GM19452 (cell line): ENCODE data around the gene ASXL1.

Experiments
- ATAC-seq: cut with Tn5 transposase; IDR thresholded peaks from one replicate; pipeline ENCODE4 v1.9.1; 2021; ENCODE audit not compliant: unreplicated experiment

Gene ASXL1

GRCh38 chr20:32476684-32477593, 118.8 kb downstream of the ASXL1 start:
- no peak for ATAC-seq

GRCh38 chr20:32477594-32478512, 119.7 kb downstream of the ASXL1 start:
- ATAC-seq: no peak

DNA sequence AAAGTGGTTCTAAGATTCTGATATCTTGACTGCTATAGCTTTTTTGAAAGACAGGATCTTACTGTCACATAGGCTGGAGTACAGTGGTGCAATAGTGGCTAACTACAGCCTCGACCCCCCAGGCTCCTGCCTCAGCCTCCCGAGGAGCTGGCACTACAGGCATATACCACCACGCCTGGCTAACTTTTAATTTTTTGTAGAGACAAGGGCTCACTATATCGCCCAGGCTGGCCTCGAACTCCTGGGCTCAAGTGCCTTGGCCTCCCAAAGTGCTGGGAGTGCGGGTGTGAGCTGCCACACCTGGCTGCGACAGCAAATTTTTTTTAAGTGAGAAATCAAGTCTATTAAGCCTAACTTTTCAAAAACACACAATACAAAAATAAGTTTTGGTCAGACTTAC, 120.4 kb downstream of the ASXL1 start:
- ATAC-seq: no peak

GRCh38 chr20:32479012-32479411, 120.9 kb downstream of the ASXL1 start:
- no peak for ATAC-seq

DNA sequence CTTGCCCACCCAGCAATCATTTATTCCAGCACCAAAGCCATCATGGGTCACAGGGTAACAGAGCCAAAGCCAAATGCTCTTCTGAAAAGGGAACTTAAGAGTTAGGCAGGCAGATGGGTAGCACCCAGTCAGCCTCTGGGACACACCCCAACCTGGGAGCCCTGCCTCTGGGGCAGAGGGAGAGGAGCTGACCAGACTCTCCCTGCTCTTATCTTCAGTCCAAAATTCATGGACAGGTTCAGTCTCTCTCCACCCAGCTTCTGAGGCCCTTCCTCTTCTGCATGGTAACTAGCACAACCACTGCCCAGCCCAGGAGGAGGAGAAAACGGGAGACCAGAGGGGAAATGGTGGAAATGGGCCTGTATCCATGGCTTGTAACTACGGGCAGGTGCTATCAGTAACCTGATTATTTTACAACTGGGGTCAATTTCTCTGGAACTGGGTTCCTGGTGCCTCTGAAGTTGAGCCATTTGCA, 121.6 kb downstream of the ASXL1 start:
- no peak for ATAC-seq

DNA sequence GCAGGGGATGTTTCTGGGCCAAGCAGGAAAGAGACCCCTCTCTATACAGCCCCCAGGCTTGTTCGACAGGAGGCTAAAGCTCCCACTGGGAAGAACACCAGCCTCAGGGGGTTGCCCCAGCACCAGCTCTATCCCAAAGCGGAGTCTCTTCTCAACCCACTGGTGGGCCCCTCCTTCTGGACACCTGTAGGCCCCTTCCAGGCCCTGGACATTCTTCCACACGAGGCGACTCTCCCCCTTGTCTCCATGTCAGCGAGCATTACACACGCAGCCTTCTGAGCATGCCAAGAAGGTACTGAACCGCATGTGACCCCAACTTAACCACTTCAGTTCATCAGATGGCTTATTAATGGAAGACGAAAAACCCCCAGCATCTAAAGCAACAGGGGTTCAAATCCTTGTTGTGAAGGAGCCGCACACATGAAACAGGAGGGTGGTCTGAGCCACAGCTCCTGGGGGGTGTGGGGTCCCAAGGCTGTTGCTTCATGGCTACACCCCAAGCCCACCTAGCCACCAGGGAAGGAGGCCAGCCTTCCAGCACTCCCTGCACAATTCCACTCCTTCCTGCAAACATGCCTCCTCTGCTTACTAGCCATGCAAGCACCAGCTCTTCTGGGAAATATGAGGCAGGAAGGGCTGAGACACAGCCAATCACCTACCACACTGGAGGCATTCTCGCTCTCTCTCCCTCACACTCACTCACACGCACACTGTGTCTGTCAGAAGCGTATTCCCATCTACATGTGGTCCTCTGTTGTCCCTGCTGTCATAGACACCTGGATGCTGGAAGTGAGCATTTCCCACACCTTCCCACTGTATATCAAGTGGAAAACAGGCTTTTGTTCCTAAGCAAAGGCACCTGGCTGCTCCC, 122.5 kb downstream of the ASXL1 start:
- no peak for ATAC-seq

DNA sequence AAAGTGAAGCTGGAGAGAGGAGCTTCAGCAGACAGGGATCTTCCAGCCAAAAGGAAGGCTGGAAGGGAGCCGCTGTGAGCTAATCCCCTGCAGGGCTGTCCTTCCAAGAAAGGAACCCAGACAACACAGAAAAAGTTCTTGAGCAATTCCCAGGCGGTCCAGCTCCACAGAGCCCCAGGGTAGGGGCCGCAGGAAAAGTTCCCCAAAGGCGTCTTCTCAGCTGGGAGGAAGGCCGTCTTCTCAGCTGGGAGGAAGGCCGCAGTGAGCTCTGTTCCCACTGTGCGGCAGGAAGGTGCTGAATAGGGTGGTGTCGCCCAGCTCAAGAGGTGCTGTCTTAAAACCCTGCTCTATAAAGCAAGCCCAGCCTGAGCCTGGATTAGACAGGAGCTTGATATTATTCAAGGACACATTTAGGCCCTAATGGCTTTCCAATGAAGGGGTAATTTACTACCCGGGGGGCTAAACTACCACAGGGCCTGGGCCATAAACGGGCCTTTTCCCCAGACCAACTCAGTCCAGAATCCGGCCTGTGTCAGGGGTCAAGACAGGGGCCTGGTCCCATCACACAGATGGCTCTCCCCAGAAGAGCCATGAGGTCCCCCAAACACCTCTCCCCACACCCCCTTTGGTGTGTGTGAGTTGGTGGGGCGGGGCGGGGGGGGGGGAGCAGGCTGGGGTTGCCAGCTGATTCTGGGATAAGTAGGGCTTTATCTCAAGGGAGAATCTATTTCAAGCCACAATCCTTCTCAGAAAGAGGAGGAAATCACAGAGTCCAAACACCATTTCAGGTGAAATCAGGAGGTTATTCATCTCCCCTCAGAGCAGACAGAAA, 123.4 kb downstream of the ASXL1 start:
- ATAC-seq: no peak

DNA sequence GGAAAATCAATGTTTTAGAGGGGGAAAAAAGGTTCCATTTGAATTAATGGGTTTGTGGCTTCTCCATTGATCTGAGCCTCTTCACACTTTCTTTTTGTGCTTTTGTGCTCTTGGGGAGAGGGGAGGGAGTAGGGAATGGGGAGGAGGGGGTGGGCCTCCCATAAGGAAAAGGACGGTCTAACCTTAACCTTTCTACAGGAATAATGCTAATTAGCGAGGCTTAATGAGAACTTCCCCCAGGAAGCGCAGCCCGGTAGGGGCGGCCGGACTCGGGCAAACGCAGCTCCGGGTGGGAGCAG, 124.0 kb downstream of the ASXL1 start:
- no peak for ATAC-seq

DNA sequence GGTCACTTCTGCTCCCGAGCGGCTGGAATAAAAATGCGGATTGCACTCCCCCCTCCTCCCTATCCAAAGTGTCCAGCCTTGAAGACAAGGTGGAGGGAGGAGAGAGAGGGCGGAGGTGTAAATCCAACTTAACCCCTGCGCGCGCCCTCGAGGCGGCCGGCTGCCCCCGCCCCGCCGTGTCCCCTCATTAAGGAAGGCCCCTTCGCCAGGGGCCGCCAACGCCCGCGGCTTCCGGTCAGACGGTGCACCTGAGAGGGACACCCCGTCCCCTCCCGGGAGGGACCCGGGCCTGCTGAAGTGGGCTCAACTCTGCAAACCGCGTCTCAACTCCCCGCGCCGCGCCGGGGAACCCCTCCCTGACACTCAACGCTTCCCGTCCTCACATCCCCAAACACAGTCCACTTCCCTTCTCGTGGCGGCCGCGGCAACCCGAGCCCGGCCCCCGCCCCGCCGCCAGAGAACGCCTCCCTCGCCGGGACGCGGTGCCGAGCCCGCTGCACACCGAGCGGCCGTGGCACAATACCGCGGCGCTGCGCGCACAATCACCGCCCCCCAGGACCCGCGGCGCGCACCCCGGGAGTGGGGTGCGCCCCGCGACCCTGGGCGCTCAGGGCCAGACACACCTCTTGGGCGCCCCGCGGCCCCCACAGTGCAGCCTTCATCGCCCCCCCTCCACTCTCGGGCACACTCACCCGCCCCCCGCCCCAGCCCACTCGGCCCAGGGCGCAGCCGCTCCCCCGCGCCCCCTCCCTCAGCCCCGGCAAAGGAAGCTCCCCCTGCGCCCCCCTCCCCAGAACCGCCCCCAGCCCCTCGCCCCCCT, 124.5 kb downstream of the ASXL1 start:
- ATAC-seq: no peak

GRCh38 chr20:32483351-32484224, 125.5 kb downstream of the ASXL1 start:
- no peak for ATAC-seq

DNA sequence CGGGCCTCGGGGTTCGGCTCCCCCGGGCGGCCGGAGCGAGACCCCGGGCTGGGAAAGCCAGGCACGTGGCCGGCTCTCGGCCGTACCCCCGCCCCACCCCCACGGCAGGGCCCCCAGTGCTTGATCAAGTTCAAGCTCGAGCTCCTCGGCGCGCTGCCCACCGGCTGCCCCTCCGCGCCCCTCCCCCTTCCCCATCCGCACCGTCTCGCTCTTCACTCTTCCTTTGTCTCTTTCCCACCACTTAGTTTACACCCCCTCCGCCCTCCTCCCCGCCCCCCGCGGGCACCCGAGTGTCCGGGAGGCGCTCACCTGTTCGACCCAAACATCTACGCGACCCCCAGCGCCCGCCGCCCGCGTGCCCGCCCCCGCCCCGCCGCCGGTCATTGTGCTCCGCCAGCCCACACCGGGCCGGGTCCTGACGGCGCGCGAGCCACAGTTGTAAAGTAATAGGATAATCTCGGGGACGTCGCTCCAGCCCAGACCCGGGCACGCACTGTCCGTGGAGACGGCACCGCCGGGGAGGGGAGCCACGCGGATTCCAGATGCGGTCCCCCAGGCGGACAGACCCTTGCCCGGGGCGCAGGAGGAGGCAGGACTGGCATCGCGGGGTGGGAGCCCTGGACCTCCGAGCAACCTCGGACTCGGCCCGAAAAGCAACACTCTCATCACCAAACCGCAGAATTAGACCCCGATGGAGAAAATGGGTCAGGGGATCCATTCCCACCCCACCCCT, 126.3 kb downstream of the ASXL1 start:
- no peak for ATAC-seq

DNA sequence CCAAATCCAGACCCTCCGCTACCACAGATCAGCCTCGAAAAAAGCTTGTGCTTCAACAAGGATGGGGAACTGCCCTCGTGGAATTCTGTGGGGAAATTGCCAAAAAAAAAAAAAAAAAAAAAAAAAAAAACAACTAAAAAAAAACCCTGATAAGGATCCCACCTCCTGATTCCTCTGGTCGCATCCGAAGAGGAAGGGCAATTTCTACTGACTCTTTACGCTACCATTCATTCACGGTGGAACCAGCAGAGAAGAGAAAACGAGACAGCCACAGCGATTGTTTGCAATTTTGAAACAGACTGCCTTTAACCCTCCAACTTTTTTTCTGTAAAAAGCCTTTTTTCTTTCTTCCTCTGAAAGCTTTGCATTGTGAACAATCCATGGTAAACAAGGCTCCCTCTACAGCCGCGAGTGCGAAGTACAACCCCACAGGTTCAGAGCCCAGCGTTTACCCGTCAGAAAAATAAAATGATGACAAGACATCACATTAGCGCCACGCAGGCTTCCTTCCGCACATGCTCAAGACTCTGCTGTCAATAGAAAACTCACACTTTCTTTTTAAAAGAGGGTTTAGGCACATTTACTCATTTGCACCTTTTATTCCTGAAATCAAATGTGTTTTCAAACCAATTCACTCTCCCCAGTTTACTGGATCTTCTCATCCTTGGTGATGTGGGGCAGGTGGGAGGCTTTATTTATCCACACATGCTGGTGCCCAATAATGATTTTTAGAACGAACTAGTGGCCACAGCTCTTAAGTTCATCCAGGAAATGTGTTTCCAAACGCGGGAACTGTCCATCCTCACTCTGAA, 127.0 kb downstream of the ASXL1 start:
- no peak for ATAC-seq

DNA sequence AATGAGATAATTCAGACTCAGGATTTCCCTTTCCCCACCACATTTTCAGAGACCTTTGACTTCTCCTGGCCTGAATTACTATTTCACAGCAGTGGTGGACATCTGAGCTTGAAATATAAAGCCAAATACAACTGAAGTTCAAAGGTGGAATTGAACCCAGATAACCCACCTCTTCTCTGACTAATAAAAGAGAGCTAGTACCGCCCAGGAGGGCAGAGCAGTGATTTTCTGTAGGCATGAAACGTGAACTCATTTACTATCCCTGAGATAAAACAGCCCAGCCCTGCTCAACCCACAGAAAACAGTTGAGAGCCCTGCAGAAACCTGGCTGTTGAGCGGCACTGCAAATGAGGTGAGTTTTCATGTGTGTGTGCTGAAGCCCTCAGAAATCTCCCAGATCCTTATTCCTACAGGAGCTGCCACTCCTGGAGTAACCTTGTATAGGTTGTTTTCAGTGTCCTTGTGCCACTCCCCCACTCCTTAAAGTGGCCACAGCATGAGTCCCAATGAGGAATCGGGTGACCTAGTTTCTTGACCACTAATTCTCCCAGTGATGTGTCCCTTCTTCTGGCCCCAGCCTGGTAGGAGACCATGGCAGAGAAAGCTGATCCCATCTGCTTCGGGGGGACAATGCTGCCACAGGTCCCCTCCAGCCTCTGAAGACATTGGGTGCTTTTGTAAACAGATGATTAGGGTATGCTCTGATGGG, 127.8 kb downstream of the ASXL1 start:
- no peak for ATAC-seq

DNA sequence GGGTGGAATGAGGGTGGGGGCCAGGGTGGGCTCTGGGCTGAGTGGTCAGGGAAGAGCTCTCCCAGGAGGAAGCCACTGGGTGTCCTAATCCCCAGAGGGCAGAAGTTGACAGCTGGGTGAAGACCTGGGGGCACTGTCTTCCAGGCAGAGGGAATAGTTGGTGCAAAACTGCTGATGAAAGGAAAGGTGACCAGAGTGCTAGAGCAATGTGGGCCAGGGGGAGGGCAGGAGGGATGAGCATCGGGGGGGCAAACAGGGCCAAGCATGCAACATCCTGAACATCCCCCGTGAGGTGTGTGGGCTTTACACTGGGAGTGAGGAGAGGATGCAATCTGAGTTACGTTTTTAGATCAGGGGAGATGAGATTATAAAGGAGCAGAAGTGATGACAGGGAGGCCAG, 129.2 kb downstream of the ASXL1 start:
- ATAC-seq: no peak

DNA sequence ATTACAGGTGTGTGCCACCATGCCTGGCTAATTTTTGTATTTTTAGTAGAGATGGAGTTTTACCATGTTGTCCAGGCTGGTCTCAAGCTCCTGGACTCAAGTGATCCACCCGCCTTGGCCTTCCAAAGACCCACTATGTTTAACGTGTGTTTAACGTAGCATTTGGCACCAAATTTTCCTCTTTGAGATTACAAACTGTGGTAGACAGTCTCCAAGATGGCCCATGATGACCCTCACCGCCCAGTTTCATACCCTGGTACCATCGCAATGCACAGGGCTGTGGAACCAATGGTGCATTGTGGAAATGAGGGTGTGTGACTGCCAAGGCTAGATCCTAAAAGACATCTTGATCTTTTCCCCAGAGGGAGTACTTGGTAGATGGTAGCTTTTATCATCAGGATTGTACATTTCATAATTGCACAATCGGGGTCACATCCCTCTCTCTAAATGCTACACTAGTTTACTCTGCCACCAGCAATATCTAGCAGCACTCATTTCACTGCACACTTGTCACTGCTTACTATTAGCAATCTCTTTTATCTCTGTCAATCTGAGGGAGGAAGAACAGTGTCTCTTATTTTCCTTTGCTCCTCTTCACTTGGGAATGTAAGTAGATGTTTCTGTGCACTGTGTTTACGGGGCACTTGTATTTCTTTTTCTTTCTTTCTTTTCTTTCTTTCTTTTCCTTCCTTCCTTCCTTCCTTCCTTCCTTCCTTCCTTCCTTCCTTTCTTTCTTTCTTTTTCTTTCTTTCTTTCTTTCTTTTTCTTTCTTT, 130.1 kb downstream of the ASXL1 start:
- no peak for ATAC-seq
